Small intestine (tissue), 7 donors: Measurements from ENCODE around the gene COP1. TPM values are rescaled to one million over a fixed set of nuclear protein-coding genes. Genes with fewer than 3 reads are reported as not detected.
"Not testable (repeated sequence)": the region's sequence is repeated elsewhere in the genome, so short reads cannot be mapped to it uniquely, and the experiment has no call there.

Experiments
- DNase-seq, 2 donors: peaks; one replicate each; pipeline versions ENCODE4 v3.0.0 to v3.0.0-alpha.2; 2013
- FAIRE-seq: peaks from 2 replicates; lab custom pipeline; 2012; peaks lifted over from hg19 to GRCh38; lab: Jason Lieb, UNC
- H3K27ac ChIP-seq, 3 donors: one replicate each; pipeline ENCODE4 v1.5.1; 2013; ENCODE audit warnings: low read length in 2 of 3, mild to moderate bottlenecking in 2 of 3, control low read depth in 1 of 3, inconsistent platforms in 1 of 3, low read depth in 1 of 3, moderate library complexity in 1 of 3
- H3K27me3 ChIP-seq, 3 donors: one replicate each; pipeline ENCODE4 v1.6.1; 2013; ENCODE audit warnings: low read length in 3 of 3, inconsistent platforms in 1 of 3; ENCODE audit not compliant: control insufficient read depth in 3 of 3, insufficient read depth in 3 of 3
- H3K36me3 ChIP-seq, 3 donors: one replicate each; pipeline ENCODE4 v1.6.1; 2013; ENCODE audit warnings: low read length in 3 of 3, inconsistent platforms in 1 of 3, low read depth in 1 of 3, mild to moderate bottlenecking in 1 of 3, moderate library complexity in 1 of 3; ENCODE audit not compliant: control insufficient read depth in 3 of 3, insufficient read depth in 2 of 3
- H3K4me1 ChIP-seq, 3 donors: one replicate each; pipeline ENCODE4 v1.6.1; 2013; ENCODE audit warnings: low read length in 2 of 3, inconsistent platforms in 1 of 3, low read depth in 1 of 3, mild to moderate bottlenecking in 1 of 3, moderate library complexity in 1 of 3; ENCODE audit not compliant: control insufficient read depth in 3 of 3, insufficient read depth in 2 of 3
- H3K4me3 ChIP-seq, 3 donors: one replicate each; pipeline ENCODE4 v1.5.1; 2013; ENCODE audit warnings: low read length in 3 of 3, control low read depth in 1 of 3, inconsistent platforms in 1 of 3, low read depth in 1 of 3, mild to moderate bottlenecking in 1 of 3, moderate library complexity in 1 of 3
- H3K9me3 ChIP-seq, 2 donors: one replicate each; pipeline ENCODE4 v1.6.1; 2013; ENCODE audit warnings: low read depth in 1 of 2, low read length in 1 of 2; ENCODE audit not compliant: control insufficient read depth in 2 of 2, insufficient read depth in 1 of 2
- WGBS, 3 donors: extraction: QIAGEN DNeasy Blood & Tissue Kit; methylation state at CpG; one replicate each; pipeline ENCODE4 v1.1.7; 2013; 5-methylcytosine and 5-hydroxymethylcytosine counted together
- polyA plus RNA-seq, 4 donors: library from polyadenylated mRNA; stranded (reverse) in 3 of 4; unstranded in 1 of 4; fragments of 200-250 nt in 3 of 4; fragments of 120-200 nt in 1 of 4; gene quantifications; one replicate each; pipeline versions ENCODE4 v1.2.1 to v1.2.3, GENCODE V29; 2013
- donor health status: healthy with polysubstance abuse.
- donor health status: control.
- donor health status: control.
- donor health status: Bipolar disorder and iron deficiency.
- donor health status: healthy.

The COP1 gene
- polyA plus RNA-seq, 4 donors, result 34.2 to 68.4 (median 42.7) TPM

DNA sequence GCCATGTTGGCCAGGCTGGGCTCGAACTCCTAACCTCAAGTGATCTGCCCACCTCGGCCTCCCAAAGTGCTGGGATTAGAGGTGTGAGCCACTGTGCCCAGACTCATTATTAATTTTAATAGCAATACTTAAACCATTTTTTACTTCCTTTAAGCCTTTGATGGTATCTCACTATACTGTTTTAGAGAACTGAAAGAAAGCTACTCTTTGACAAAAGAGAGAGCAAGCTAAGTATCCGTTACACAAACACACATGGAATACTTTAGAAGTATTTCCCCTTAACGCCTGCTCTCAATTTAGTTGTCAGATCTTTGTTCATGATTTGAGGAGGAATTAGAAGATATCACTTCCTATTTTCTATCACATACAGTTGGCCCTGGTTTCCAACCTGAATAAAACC lies 189.4 kb downstream of the COP1 start:
- no peak overlapping the region for H3K4me3 ChIP-seq
- H3K27ac ChIP-seq, result no peak overlapping the region
- peaks cover 2 to 23% (median 3%) of the 10 kb centered on the region in 3 donors for H3K36me3 ChIP-seq
- DNase-seq (no peak), FAIRE-seq (no peak)
- no peaks in the 10 kb centered on the region for H3K9me3 ChIP-seq
- H3K27me3 ChIP-seq, result no peaks in the 10 kb centered on the region
- no peaks in the 10 kb centered on the region for H3K4me1 ChIP-seq
- 87 to 99% (median 93%) methylated on average over 4 of the region's 4 CpGs for WGBS, 3 donors

DNA sequence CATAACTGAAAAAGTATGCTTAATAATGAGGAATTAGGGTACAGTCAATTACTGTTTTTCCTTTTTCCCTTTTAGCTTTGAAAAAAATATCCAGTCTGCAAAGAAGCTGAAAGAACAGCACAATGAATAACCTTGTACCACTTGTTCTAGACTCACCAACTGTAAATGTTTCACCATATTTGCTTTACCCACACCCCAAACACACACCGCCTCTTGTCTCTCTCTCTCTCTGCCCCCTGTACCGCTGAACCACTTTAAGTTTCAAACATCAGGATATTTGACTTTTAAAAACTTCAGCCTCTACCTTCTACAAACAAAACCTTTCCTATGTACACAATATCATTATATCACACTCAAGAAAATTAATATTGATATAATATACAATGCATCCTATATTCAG lies 197.1 kb downstream of the COP1 start:
- DNase-seq (no peak), FAIRE-seq (no peak)
- Histone ChIP-seq H3K36me3 (peaks cover 3 to 8% (median 5%) of the 10 kb centered on the region in 3 donors), H3K27ac (no peak overlapping the region), H3K9me3 (peaks cover 0 to 9% of the 10 kb centered on the region in 2 donors), H3K27me3 (no peaks in the 10 kb centered on the region), H3K4me1 (no peaks in the 10 kb centered on the region), H3K4me3 (no peak overlapping the region)
- 95 to 98% (median 96%) methylated on average over 2 of the region's 2 CpGs for WGBS, 3 donors

DNA sequence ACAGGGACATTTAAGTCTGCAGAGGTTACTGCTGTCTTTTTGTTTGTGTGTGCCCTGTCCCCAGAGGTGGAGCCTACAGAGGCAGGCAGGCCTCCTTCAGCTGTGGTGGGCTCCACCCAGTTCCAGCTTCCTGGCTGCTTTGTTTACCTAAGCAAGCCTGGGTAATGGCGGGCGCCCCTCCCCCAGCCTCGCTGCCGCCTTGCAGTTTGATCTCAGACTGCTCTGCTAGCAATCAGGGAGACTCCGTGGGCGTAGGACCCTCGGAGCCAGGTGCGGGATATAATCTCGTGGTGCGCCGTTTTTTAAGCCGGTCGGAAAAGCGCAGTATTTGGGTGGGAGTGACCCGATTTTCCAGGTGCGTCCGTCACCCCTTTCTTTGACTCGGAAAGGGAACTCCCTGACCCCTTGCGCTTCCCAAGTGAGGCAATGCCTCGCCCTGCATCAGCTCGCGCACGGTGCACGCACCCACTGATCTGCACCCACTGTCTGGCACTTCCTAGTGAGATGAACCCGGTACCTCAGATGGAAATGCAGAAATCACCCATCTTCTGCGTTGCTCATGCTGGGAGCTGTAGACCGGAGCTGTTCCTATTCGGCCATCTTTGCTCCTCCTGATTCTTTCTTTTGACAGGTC lies 199.2 kb downstream of the COP1 start:
- not testable (repeated sequence) for DNase-seq, H3K9me3 ChIP-seq, H3K4me1 ChIP-seq, H3K4me3 ChIP-seq, H3K27ac ChIP-seq, FAIRE-seq, H3K36me3 ChIP-seq, H3K27me3 ChIP-seq
- 95 to 99% (median 98%) methylated on average over 25 to 28 of the region's 28 CpGs for WGBS, 3 donors

DNA sequence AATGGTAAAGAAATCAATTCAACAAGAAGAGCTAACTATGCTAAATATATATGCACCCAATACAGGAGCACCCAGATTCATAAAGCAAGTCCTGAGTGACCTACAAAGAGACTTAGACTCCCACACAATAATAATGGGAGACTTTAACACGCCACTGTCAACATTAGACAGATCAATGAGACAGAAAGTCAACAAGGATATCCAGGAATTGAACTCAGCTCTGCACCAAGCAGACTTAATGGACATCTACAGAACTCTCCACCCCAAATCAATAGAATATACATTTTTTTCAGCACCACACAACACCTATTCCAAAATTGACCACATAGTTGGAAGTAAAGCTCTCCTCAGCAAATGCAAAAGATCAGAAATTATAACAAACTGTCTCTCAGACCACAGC lies 212.4 kb downstream of the COP1 start:
- H3K4me1 ChIP-seq, FAIRE-seq, H3K36me3 ChIP-seq, H3K4me3 ChIP-seq, H3K27me3 ChIP-seq, H3K9me3 ChIP-seq, DNase-seq, H3K27ac ChIP-seq: not testable (repeated sequence)
- WGBS, 3 donors, result 100% methylated on average over 1 of the region's 1 CpG

DNA sequence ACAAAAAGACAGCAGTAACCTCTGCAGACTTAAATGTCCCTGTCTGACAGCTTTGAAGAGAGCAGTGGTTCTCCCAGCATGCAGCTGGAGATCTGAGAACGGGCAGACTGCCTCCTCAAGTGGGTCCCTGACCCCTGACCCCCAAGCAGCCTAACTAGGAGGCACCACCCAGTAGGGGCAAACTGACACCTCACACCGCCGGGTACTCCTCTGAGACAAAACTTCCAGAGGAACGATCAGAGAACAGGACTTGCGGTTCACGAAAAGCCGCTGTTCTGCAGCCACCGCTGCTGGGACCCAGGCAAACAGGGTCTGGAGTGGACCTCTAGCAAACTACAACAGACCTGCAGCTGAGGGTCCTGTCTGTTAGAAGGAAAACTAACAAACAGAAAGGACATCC lies 214.3 kb downstream of the COP1 start:
- WGBS, 3 donors, result 90 to 96% (median 96%) methylated on average over 7 to 8 of the region's 8 CpGs
- not testable (repeated sequence) for DNase-seq, H3K9me3 ChIP-seq, H3K4me3 ChIP-seq, H3K36me3 ChIP-seq, H3K27ac ChIP-seq, H3K27me3 ChIP-seq, H3K4me1 ChIP-seq, FAIRE-seq

DNA sequence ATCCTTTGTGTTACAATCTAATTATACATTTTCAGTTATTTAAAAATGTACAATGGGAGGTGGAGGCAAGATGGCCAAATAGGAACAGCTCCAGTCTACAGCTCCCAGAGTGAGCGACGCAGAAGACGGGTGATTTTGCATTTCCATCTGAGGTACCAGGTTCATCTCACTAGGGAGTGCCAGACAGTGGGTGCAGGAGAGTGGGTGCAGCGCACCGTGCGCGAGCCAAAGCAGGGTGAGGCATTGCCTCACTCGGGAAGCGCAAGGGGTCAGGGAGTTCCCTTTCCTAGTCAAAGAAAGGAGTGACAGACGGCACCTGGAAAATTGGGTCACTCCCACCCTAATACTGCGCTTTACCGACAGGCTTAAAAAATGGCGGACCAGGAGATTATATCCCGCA lies 214.9 kb downstream of the COP1 start:
- H3K27me3 ChIP-seq, H3K4me3 ChIP-seq, H3K9me3 ChIP-seq, FAIRE-seq, H3K4me1 ChIP-seq, DNase-seq, H3K27ac ChIP-seq, H3K36me3 ChIP-seq: not testable (repeated sequence)
- WGBS, 3 donors, result 91 to 95% (median 91%) methylated on average over 13 to 14 of the region's 14 CpGs

DNA sequence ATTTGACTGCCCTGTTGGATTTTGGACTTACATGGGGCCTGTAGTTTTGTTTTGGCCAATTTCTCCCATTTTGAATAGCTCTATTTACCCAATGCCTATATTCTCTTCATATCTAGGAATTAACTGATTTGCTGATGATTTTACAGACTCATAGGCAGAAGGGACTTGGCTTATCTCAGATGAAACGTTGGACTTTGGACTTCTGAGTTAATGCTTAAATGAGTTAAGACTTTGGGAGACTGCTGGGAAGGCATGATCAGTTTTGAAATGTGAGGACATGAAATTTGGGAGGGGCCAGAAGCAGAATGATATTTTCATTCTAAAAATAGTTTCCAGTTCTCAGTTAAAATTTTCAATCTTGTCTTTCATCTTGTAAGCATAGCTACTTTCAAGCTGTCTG lies 222.3 kb downstream of the COP1 start:
- 17 to 63% (median 44%) methylated on average over 1 of the region's 1 CpG for WGBS, 3 donors
- H3K27ac ChIP-seq, result no peak overlapping the region

DNA sequence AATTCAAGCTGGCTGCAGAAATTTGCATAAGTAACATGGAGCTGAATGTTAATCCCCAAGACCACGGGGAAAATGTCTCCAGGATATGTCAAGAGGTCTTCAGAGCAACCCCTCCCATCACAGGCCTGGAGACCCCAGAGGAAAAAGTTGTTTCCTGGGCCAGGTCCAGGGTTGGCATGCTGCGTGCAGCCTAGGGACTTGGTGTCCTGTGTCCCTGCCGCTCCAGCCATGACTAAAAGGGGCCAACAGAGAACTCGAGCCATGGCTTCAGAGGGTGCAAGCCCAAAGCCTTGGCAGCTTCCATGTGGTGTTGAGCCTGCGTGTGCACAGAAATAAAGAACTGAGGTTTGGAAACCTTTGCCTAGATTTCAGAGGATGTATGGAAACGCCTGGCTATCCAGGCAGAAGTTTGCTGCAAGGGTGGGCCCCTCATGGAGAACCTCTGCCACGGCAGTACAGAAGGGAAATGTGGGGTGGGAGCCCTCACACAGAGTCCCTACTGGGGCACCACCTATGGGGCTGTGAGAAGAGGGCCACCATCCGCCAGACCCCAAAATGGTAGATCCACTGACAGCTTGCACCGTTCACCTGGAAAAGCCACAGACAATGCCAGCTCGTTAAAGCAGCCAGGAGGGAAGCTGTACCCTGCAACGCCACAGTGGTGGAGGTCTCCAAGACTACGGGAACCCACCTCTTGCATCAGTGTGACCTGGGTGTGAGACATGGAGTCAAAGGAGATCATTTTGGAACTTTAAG lies 222.9 kb downstream of the COP1 start:
- no peak for DNase-seq
- H3K4me3 ChIP-seq, result no peak overlapping the region
- FAIRE-seq, result no peak
- H3K27me3 ChIP-seq, result no peaks in the 10 kb centered on the region
- H3K36me3 ChIP-seq, result peaks cover 5 to 15% (median 13%) of the 10 kb centered on the region in 3 donors
- WGBS, 3 donors, result 95 to 98% (median 96%) methylated on average over 12 of the region's 12 CpGs
- peaks cover 0 to 15% of the 10 kb centered on the region in 2 donors for H3K9me3 ChIP-seq
- H3K4me1 ChIP-seq, result peaks cover 0 to 13% (median 0%) of the 10 kb centered on the region in 3 donors
- H3K27ac ChIP-seq, result no peak overlapping the region

More for the DNA sequence above, 222.3 kb downstream of the COP1 start:
- no peak for FAIRE-seq
- peak; percentile 81 to 83 for DNase-seq
- H3K27me3 ChIP-seq, result no peaks in the 10 kb centered on the region
- H3K9me3 ChIP-seq, result peaks cover 0 to 15% of the 10 kb centered on the region in 2 donors
- H3K36me3 ChIP-seq, result peaks cover 5 to 15% (median 13%) of the 10 kb centered on the region in 3 donors
- peaks cover 0 to 13% (median 0%) of the 10 kb centered on the region in 3 donors for H3K4me1 ChIP-seq
- no peak overlapping the region for H3K4me3 ChIP-seq
